Endodermal cell (in vitro differentiated cells): ENCODE measurements around the gene ARHGAP36. TPM values are rescaled to one million over a fixed set of nuclear protein-coding genes. Genes with fewer than 3 reads are reported as not detected.

ENCODE experiments used
- DNase-seq: peaks from one replicate; pipeline ENCODE4 v3.0.0-alpha.2; 2017
- H3K27ac ChIP-seq: 2 replicates; pipeline ENCODE4 v1.5.1; 2013; ENCODE audit warnings: mild to moderate bottlenecking, low read depth, low read length, moderate library complexity
- H3K27me3 ChIP-seq: 2 replicates; pipeline ENCODE4 v1.6.1; 2013; ENCODE audit warnings: mild to moderate bottlenecking, low read length, moderate library complexity; ENCODE audit not compliant: insufficient read depth, control insufficient read depth, poor library complexity, severe bottlenecking
- H3K36me3 ChIP-seq: 2 replicates; pipeline ENCODE4 v1.7.0; 2013; ENCODE audit warnings: mild to moderate bottlenecking, low read length, moderate library complexity; ENCODE audit not compliant: control insufficient read depth, insufficient read depth
- H3K4me1 ChIP-seq: one replicate; pipeline ENCODE4 v1.7.0; 2013; ENCODE audit warnings: low read length; ENCODE audit not compliant: control insufficient read depth, insufficient read depth
- H3K4me3 ChIP-seq: 2 replicates; pipeline ENCODE4 v1.5.1; 2013; ENCODE audit warnings: mild to moderate bottlenecking, low read length, moderate library complexity
- H3K9ac ChIP-seq: 2 replicates; pipeline ENCODE4 v1.6.1; 2013; ENCODE audit warnings: mild to moderate bottlenecking, low read length, moderate library complexity; ENCODE audit not compliant: poor library complexity, severe bottlenecking; ENCODE audit errors: extremely low read depth
- H3K9me3 ChIP-seq: 2 replicates; pipeline ENCODE4 v1.6.1; 2013; ENCODE audit warnings: mild to moderate bottlenecking, low read length, moderate library complexity; ENCODE audit not compliant: control insufficient read depth
- H3K27ac Mint-ChIP-seq: 2 replicates; pipeline ENCODE4 v1.8.0; 2020; ENCODE audit warnings: mixed read lengths
- H3K27me3 Mint-ChIP-seq: 2 replicates; pipeline ENCODE4 v1.8.0; 2021; ENCODE audit warnings: mild to moderate bottlenecking, mixed read lengths; ENCODE audit not compliant: insufficient read depth
- H3K36me3 Mint-ChIP-seq: 2 replicates; pipeline ENCODE4 v1.8.0; 2020; ENCODE audit warnings: low read depth, mixed read lengths
- H3K4me1 Mint-ChIP-seq: 2 replicates; pipeline ENCODE4 v1.8.0; 2020; ENCODE audit warnings: mixed read lengths
- H3K4me3 Mint-ChIP-seq: 2 replicates; pipeline ENCODE4 v1.8.0; 2020; ENCODE audit warnings: mild to moderate bottlenecking, moderate library complexity, mixed read lengths
- H3K9me3 Mint-ChIP-seq: 2 replicates; pipeline ENCODE4 v1.8.0; 2020; ENCODE audit warnings: mild to moderate bottlenecking, mixed read lengths
- CTCF ChIP-seq: fragments of 200-600 bp; sonication (generic); conservative IDR thresholded peaks from 2 replicates; pipeline ENCODE4 v1.5.0; 2021; ENCODE audit warnings: antibody characterized with exemption, mild to moderate bottlenecking
- WGBS, 2 experiments: methylation state at CpG; one replicate each; pipeline versions ENCODE4 v1.1.5 to v1.1.7; 2013; ENCODE audit warnings: missing lambda C conversion rate in 2 of 2, mixed read lengths in 1 of 2; ENCODE audit not compliant: insufficient coverage in 1 of 2, insufficient read length in 1 of 2; 5-methylcytosine and 5-hydroxymethylcytosine counted together
- total RNA-seq, 2 donors: library from RNA; stranded (reverse); fragmentation: NEBNext Ultra II Directional in 1 of 2; extraction: Animal tissue kit (Norgen Biotek cat#: 25700) in 1 of 2; gene quantifications; 2 replicates in 1 of 2; 3 replicates in 1 of 2; pipeline ENCODE4 v1.2.1, GENCODE V29; 2021

Gene ARHGAP36
- total RNA-seq, 2 donors from 2014 or later, result 0.24 TPM; not detected in 1

- TF ChIP-seq CTCF, result no peak
- peak; percentile 69 for DNase-seq
- H3K27me3 ChIP-seq, result peaks cover 80% of the 10 kb centered on the region
- no peak overlapping the region for H3K9ac ChIP-seq
- no peaks in the 10 kb centered on the region for H3K36me3 Mint-ChIP-seq
- no peaks in the 10 kb centered on the region for H3K36me3 ChIP-seq
- peaks cover 28% of the 10 kb centered on the region for H3K4me1 Mint-ChIP-seq
- H3K4me3 ChIP-seq, result peak overlapping the region; percentile 72
- peak overlapping the region; percentile 51 for H3K4me3 Mint-ChIP-seq
- no peaks in the 10 kb centered on the region for H3K9me3 ChIP-seq
- peaks cover 7% of the 10 kb centered on the region for H3K9me3 Mint-ChIP-seq
- WGBS, 2 experiments, result 4 to 5% methylated on average over 4 to 34 of the region's 34 CpGs
- no peak overlapping the region for H3K27ac Mint-ChIP-seq
- H3K4me1 ChIP-seq, result no peaks in the 10 kb centered on the region
- H3K27me3 Mint-ChIP-seq, result peaks cover 100% of the 10 kb centered on the region
- H3K27ac ChIP-seq, result no peak overlapping the region
Observed at GRCh38 chrX:131083510-131084142, 25.5 kb downstream of the ARHGAP36 start.

GRCh38 chrX:131084145-131084544 is 26.0 kb downstream of the ARHGAP36 start:
- H3K27me3 Mint-ChIP-seq, result peaks cover 100% of the 10 kb centered on the region
- peak overlapping the region; percentile 51 for H3K4me3 Mint-ChIP-seq
- peaks cover 25% of the 10 kb centered on the region for H3K4me1 Mint-ChIP-seq
- H3K27ac ChIP-seq, result no peak overlapping the region
- H3K4me1 ChIP-seq, result no peaks in the 10 kb centered on the region
- peaks cover 77% of the 10 kb centered on the region for H3K27me3 ChIP-seq
- H3K36me3 Mint-ChIP-seq, result no peaks in the 10 kb centered on the region
- no peak for DNase-seq
- no peak for TF ChIP-seq CTCF
- H3K4me3 ChIP-seq, result no peak overlapping the region
- no peaks in the 10 kb centered on the region for H3K36me3 ChIP-seq
- WGBS, 2 experiments, result 27 to 43% methylated on average over 1 to 7 of the region's 7 CpGs
- no peaks in the 10 kb centered on the region for H3K9me3 ChIP-seq
- no peak overlapping the region for H3K27ac Mint-ChIP-seq
- peaks cover 7% of the 10 kb centered on the region for H3K9me3 Mint-ChIP-seq
- H3K9ac ChIP-seq, result no peak overlapping the region

- H3K4me3 ChIP-seq, result no peak overlapping the region
- no peak for DNase-seq
- H3K4me3 Mint-ChIP-seq, result no peak overlapping the region
- peaks cover 1% of the 10 kb centered on the region for H3K27me3 Mint-ChIP-seq
- H3K9ac ChIP-seq, result no peak overlapping the region
- H3K4me1 ChIP-seq, result no peaks in the 10 kb centered on the region
- H3K9me3 ChIP-seq, result no peaks in the 10 kb centered on the region
- H3K27ac Mint-ChIP-seq, result no peak overlapping the region
- H3K27ac ChIP-seq, result no peak overlapping the region
- no peaks in the 10 kb centered on the region for H3K27me3 ChIP-seq
- H3K36me3 Mint-ChIP-seq, result no peaks in the 10 kb centered on the region
- no peaks in the 10 kb centered on the region for H3K36me3 ChIP-seq
- H3K4me1 Mint-ChIP-seq, result no peaks in the 10 kb centered on the region
- WGBS, 2 experiments, result 98 to 100% methylated on average over 6 to 16 of the region's 27 CpGs
- peaks cover 2% of the 10 kb centered on the region for H3K9me3 Mint-ChIP-seq
- no peak for TF ChIP-seq CTCF
Observed at GRCh38 chrX:131136776-131137175, 78.6 kb downstream of the ARHGAP36 start.
